HG02798 (cell line): Measurements from ENCODE around the gene KRT77.
"Not testable (repeated sequence)": the region's sequence is repeated elsewhere in the genome, so short reads cannot be mapped to it uniquely, and the experiment has no call there.

Experiments used
- ATAC-seq: cut with Tn5 transposase; IDR thresholded peaks from one replicate; pipeline ENCODE4 v1.9.1; 2021; ENCODE audit warnings: mild to moderate bottlenecking; ENCODE audit not compliant: unreplicated experiment, poor library complexity

The KRT77 gene

GRCh38 chr12:52680363-52680762 lies 23.0 kb downstream of the KRT77 start, which contains the start of gene KRT1:
Gene KRT1 (minus strand): TSS chr12:52680407. CDS start chr12:52680348, 59 bp downstream.
- ATAC-seq, result no peak

DNA sequence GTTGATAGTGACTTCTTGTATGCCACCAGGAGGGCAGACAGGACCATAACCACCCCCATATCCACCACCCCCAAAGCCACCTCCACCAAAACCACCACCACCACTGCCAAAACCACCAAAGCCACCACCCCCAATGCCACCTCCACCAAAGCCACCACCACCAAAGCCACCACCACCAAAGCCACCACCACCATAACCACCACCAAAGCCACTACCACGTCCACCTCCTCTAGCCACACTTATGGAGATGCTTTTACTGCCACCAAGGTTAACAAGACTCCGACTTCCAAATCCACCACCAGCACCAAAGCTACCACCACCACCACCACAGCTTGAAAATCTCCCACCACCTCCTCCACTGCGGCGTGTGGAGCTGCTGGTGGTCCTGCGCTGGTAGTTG lies 23.4 kb downstream of the KRT77 start:
- ATAC-seq, result no peak

- no peak for ATAC-seq
These were observed 25.7 kb downstream of the KRT77 start for GRCh38 chr12:52677671-52678070.

- ATAC-seq, result no peak
These were observed 26.2 kb downstream of the KRT77 start for GRCh38 chr12:52677126-52677525.

DNA sequence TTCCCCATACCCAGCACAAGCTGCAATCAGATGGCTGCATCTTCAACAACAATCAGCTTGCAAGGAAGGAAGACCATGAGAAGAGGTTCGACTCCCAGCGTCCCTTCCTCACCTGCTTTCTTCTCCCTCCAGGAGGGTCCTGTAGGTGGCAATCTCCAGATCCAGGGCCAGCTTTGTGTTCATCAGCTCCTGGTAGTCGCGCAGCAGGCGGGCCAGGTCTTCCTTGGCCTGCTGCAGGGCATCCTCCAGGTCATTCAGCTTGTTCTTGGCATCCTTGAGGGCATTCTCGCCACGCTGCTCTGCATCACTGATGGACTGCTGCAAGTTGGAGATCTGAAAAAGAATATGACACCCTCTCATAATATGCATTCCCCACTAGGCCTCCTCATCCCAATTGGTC lies 27.2 kb downstream of the KRT77 start:
- ATAC-seq, result no peak

- ATAC-seq, result no peak
These were observed 28.0 kb downstream of the KRT77 start for GRCh38 chr12:52675301-52675701.

DNA sequence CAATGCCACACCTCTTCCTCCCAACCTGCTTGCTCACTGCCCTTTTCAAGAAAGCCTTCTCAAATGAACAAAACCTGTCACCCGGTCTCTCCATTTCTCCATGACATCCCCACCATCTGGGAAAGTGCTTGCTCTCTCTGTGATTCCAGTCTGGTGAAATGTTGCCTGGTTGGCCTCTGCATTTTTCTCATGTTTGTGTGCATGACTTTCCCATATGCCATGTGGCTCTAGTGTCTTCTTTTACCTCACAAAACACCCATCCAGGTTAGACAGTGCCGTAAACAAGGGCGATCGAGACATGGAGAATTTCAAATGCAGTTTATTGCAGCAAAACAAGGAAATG lies 28.9 kb downstream of the KRT77 start:
- no peak for ATAC-seq

- ATAC-seq, result no peak
These were observed 29.5 kb downstream of the KRT77 start for GRCh38 chr12:52673713-52674432.

- no peak for ATAC-seq
These were observed 30.1 kb downstream of the KRT77 start for GRCh38 chr12:52673217-52673616.

DNA sequence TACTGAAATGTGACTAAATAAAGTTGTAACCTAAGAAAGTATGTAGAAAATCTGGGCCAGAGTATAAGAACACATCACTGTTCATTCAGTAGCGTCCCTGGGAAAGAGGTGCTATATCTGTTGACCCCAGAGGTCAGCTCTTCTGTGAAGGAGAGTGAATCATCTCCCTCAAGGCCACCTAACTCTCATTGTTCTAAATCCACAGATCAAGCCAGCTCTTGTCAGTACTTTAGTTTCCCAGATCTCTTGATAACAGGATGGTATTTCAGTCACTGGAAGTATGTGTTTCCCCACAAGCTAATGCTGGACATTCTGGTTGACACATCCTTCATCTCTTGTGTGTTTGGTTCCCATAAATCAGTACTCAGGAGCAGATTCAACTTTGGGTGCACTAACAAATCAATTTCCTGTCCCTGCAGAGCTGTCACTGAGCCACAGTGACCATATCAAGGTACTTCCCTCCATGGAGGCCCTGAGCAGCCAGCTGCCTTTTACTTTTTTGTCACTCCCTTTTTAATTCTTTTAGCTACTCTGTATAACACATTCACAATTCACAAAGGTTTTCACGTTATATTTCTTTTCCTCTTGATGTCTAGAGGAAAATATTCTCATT lies 30.9 kb downstream of the KRT77 start:
- no peak for ATAC-seq

DNA sequence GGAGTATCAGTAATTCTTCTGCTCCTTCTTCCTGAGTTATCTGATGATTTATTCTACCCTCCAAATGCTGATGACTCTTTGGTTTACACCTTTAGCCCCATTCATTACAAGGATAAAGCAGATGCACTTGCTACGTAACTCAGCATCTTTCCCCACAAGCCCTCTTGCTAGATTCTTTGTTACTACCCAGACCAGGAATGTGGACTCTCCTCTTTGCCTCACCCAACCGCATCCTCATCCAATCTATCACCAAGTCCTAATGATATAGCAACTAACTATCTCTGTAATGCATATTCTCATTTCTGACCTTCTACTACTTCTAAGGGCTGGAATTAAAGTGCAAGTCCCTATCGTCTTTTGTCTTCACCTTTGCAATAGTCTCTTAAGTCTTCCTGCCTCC lies 32.4 kb downstream of the KRT77 start:
- ATAC-seq, result no peak

GRCh38 chr12:52670506-52670905 lies 32.8 kb downstream of the KRT77 start:
- no peak for ATAC-seq

GRCh38 chr12:52669941-52670340 lies 33.4 kb downstream of the KRT77 start:
- ATAC-seq, result not testable (repeated sequence)

DNA sequence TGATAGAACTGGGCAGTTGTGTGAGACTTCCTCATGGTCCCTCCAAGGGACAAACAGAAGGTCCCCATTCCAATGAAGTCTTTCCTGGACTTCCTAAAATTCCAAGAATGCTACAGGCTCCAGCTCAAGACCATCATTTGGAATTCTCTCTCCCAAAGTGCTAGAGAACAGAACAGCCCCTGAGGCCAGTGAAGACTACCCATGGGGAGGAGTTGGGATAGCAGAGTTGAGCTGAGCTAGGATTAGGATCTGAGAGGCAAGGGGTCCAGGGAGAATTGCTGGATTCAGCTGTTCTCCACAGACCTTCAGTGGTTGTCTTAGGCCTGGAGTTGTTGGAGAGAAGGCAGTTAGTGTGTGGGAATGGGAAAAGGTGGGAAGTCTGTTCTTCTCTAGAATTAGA lies 33.9 kb downstream of the KRT77 start:
- no peak for ATAC-seq

DNA sequence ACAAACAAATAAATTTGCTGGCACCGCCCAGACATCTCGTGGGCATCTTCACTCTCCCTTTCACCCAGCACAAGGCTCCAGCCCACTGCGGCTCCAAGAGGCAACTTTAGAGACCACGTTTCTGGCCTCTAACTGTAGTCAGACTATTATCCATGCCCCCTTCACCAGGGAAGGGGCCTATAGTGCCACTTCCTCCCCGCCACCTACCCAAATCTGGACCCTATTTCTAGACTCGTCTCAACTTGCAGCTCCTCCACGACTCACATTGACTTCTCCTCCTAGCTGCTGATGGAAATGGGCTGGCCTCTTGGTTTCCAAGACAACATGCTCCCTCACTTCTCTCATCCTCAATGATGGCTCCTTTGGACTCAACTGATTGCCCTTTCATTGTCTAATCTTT lies 35.4 kb downstream of the KRT77 start:
- no peak for ATAC-seq

GRCh38 chr12:52667509-52667908 lies 35.8 kb downstream of the KRT77 start:
- no peak for ATAC-seq

DNA sequence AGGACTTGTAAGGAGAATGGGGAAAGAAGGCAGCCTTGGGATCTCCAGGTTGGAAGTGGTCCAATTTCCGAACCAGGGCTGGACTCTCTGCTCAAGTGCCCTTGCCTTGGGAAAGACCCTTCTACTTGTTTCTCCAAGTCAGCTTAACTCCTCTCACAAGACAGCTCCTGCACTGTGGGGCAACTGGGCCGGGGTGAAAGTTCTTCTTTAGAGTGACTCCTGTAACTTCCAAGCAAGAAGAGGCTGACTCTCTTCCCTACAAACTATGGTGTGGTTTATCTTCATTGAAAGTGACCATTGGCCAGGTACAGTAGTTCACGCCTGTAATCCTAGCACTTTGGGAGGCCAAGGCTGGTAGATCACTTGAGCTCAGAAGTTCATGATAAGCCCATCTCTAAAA lies 36.9 kb downstream of the KRT77 start:
- no peak for ATAC-seq

- no peak for ATAC-seq
These were observed 39.9 kb downstream of the KRT77 start for GRCh38 chr12:52663420-52663819.

DNA sequence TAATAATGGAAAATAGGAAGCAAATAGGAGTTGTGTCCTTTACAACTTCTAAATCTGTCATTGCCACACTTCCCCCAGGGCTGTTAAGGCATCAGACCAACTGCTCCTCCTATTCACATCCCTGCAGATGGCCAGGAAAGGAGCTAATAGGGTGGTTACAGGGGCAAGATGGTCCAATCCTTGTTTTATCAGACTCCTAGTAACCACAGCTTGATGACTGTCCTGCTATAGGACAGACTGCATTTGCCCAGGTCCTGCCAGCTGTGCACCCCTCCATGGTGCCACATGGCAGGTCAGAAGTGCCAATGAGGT lies 40.5 kb downstream of the KRT77 start:
- ATAC-seq, result no peak

- no peak for ATAC-seq
These were observed 41.0 kb downstream of the KRT77 start for GRCh38 chr12:52662093-52662917.

- ATAC-seq, result no peak
These were observed 41.7 kb downstream of the KRT77 start for GRCh38 chr12:52661668-52662067.
